Astrocyte (in vitro differentiated cells and primary cell): ENCODE results near the gene TINCR.

ENCODE experiments used
- CTCF ChIP-seq: IDR thresholded peaks from 2 replicates; pipeline ENCODE4 v1.5.1; 2011; ENCODE audit warnings: low read depth, mild to moderate bottlenecking, inconsistent platforms, low read length, moderate library complexity; ENCODE audit not compliant: insufficient read depth
- EZH2 ChIP-seq: IDR thresholded peaks from 2 replicates; pipeline ENCODE4 v1.6.1; 2012; ENCODE audit warnings: mild to moderate bottlenecking, low read length, inconsistent platforms; ENCODE audit not compliant: insufficient read depth

GRCh38 chr19:5578097-5578846, 10.5 kb upstream of the TINCR start:
- peak; percentile 73 for TF ChIP-seq CTCF
- no peak for TF ChIP-seq EZH2
